HG03066 (cell line): ENCODE results near the gene FAM117B.
"Not testable (repeated sequence)": the region's sequence is repeated elsewhere in the genome, so short reads cannot be mapped to it uniquely, and the experiment has no call there.

Experiments used
- ATAC-seq: cut with Tn5 transposase; IDR thresholded peaks from one replicate; pipeline ENCODE4 v1.9.1; 2021; ENCODE audit warnings: low read depth; ENCODE audit not compliant: unreplicated experiment

FAM117B gene

GRCh38 chr2:202700075-202700901, 65.5 kb downstream of the FAM117B start:
- ATAC-seq, result no peak

DNA sequence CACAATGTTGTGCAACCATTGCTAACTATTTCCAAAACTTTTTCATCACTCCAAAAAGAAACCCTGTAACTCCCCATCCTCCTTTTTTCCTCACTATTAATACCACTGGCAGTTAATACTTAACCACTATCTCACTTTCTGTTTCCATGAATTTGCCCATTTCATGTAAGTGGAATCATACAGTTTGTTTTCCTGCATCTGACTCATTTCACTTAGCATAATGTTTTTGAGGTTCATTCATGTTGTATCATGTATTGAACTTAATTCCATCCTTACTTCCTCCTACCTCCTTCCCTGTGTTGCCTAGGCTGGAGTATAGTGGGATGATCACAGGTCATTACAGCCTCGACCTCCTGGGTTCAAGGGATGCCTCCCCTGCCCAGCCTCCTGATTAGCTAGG, 68.3 kb downstream of the FAM117B start:
- ATAC-seq, result no peak

- ATAC-seq, result no peak
Observed at GRCh38 chr2:202704248-202704647, 69.5 kb downstream of the FAM117B start.

DNA sequence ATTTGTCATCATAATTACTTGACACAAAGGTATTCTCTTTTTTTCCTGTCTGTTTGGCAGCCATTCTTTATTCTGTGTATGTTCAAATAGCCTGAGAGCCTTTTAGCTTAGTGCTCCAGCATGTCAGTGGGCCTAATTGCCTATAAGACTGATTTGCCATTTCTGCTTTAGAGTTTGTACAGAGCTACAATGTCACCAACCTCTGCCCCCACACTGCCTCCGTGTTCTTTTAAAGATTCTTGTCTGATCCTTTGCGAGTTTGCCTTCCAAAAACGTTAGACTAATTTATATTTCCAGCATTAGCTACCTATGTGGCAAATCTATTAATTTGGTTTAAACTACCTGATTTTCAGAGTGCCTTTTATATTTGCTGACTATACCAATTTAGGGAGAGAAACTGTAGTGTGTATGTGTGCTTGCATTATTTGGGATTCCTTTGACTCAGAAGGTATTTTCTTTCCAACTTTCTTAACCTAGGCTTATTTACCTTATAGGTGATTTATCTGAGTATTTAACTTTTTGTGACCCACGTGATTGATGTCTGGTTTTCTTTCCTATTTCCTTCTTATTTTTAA, 70.8 kb downstream of the FAM117B start:
- no peak for ATAC-seq

DNA sequence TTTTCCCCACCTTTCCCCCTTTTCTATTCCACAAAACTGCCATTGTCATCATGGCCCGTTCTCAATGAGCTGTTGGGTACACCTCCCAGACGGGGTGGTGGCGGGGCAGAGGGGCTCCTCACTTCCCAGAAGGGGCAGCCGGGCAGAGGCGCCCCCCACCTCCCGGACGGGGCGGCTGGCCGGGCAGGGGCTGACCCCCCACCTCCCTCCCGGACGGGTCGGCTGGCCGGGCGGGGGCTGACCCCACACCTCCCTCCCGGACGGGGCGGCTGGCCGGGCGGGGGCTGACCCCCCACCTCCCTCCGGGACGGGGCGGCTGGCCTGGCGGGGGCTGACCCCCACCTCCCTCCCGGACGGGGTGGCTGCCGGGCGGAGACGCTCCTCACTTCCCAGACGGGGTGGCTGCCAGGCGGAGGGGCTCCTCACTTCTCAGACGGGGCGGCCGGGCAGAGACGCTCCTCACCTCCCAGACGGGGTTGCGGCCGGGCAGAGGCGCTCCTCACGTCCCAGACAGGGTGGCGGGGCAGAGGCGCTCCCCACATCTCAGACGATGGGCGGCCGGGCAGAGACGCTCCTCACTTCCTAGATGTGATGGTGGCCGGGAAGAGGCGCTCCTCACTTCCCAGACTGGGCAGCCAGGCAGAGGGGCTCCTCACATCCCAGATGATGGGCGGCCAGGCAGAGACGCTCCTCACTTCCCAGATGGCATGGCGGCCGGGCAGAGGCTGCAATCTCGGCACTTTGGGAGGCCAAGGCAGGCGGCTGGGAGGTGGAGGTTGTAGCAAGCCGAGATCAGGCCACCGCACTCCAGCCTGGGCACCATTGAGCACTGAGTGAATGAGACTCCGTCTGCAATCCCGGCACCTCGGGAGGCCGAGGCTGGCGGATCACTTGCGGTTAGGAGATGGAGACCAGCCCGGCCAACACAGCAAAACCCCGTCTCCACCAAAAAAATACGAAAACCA, 80.5 kb downstream of the FAM117B start:
- not testable (repeated sequence) for ATAC-seq

DNA sequence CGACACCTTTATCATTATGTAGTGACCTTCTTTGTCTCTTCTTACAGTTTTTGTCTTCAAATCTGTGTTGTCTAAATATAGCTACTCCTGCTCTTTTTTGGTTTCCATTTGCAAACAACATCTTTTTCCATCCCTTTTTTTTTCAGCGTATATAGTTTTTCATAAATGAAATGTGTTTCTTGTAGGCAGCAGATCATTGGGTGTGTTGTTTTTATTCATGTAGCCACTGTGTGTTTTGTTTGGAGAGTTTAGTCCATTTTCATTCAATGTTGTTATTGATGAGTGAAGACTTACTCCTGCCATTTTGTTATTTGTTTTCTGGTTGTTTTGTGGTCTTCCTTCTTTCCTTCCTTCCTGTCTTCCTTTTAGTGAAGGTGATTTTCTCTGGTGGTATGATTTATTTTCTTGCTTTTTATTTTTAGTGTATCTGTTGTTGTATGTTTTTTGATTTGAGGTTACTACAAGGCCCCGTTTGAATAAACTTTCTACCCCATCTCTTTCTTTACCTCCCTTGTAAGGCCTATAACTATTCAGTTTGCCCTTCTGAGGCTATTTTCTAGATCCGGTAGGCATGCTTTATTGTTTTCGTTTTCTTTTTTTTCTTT, 81.4 kb downstream of the FAM117B start:
- ATAC-seq, result no peak

DNA sequence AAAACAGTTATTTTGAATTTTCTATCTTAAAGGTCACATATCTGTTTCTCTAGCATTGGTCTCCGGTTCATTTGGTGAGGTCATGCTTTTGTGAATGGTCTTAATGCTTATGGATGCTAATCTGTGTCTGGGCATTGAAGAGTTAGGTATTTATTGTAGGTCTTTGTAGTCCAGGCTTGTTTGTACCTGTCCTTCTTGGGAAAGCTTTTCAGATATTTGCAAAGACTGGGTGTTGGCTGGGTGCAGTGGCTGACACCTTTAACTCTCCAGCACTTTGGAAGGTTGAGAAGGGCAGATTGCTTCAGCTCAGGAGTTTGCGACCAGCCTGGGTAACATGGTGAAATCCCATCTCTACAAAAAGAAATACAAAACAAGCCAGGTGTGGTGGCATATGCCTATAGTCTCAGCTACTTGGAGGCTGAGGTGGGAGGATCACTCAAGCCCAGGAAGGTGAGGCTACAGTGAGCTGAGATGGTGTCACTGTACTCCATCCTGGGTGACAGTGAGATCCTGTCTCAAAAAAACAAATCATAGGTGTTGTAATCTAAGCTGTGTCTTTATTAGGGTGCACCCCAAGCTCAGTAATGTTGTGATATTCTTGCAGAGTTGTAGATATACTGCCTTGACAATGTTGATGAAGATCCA, 82.3 kb downstream of the FAM117B start:
- ATAC-seq, result no peak

DNA sequence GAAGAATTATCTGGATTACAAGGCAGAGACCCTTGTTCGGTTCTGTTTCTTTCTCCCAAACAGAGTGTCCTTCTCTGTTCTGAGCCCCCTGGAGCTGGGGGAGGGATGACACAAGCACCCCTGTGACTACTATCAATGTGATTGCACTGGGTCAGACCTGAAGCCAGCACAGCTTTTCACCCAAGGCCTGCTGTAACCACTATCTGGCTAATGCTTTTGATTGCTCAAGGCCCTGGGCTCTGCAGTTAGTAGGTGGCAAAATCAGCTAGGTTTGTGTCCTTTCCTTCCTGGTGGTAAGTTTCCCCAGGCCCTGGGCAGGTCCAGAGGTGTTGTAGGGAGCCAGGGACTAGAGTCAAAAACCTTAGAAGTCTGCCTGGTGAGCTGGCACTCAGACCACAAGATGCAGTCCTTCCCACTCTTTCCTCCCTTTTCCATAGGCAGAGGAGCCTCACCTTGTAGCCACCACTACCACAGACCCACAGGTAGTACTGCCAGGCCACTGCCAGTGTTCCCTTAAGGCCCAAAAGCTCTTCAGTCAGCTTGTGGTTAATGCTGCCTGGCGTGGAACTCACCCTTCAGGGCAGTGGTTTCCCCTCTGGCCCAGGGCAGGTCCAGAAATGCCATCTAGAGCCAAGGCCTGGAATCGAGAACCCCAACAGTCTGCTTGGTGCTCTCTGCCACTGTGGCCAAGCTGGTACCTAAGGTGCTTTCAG, 83.0 kb downstream of the FAM117B start:
- no peak for ATAC-seq

DNA sequence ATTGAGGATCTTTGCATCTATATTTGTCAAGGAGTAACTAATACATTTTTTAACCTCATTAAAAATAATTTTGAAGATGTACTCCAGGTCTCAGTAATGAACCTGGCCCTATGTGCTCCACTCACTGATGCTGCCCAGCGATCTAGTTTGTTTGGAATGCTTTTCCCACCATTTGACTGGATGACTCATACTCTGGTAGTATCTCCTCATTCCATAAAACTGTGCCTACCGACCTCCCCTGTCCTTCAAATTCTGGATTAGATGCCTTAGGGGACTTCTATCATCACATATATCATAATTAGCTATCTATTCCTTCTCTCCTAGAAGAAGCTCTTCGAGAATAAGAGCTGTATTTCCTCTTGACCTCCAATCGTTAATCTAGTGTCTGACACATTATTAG, 83.8 kb downstream of the FAM117B start:
- ATAC-seq, result no peak

- ATAC-seq, result no peak
Observed at GRCh38 chr2:202720226-202720625, 85.5 kb downstream of the FAM117B start.

GRCh38 chr2:202721621-202722020, 86.9 kb downstream of the FAM117B start:
- no peak for ATAC-seq

DNA sequence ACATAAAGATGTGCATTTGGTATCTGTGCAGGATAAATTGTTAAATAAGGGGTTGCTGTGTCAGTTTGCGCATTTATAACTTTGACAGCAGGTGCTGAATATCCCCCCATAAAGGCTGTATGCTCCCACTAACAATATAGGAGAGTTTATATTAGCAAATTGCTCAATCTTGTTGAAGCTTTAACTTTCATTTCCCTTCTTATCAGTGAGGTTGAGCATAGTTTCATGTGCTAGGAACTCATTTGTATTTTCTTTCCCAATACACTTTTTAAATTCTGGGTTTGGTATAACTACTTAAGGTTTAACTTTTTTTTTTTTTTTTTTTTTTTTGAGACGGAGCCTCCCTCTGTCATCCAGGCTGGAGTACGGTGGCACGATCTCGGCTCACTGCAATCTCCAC, 89.0 kb downstream of the FAM117B start:
- no peak for ATAC-seq

DNA sequence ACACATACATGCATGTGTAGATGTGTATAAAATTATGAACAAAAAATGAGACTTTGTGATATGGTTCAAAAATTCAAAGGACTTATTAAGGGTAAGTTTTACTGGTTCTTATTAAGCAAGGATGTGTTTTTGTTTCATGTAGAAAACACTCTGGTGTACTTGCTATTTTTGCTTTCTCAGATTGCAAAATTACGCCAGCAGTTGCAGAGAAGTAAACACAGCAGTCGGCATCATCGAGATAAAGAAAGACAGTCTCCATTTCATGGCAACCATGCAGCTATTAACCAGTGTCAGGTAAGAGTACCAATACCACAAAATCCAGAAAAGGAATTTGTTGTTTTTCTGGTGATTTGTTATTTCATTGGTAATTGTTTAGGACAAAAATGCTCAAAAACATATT, 91.3 kb downstream of the FAM117B start:
- no peak for ATAC-seq

GRCh38 chr2:202736826-202737225, 102.1 kb downstream of the FAM117B start:
- no peak for ATAC-seq

GRCh38 chr2:202743613-202744012, 108.8 kb downstream of the FAM117B start:
- no peak for ATAC-seq

DNA sequence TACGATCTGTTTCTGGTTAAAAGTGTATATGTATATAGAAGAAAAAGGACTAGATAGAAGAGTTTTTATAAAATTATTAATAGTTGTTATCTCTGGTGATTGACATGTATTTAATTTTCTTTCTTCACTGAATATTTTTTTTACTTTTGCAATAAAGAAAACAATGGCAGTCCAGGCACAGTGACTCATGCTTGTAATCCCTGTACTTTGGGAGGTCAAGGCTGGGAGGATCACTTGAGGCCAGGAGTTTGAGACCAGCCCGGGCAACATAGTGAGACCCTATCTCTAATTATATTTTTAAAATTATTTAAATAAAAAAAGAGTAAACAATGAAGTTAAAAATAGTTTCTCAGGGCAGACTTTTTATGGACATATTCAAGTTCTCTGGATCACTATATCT, 114.7 kb downstream of the FAM117B start:
- no peak for ATAC-seq

DNA sequence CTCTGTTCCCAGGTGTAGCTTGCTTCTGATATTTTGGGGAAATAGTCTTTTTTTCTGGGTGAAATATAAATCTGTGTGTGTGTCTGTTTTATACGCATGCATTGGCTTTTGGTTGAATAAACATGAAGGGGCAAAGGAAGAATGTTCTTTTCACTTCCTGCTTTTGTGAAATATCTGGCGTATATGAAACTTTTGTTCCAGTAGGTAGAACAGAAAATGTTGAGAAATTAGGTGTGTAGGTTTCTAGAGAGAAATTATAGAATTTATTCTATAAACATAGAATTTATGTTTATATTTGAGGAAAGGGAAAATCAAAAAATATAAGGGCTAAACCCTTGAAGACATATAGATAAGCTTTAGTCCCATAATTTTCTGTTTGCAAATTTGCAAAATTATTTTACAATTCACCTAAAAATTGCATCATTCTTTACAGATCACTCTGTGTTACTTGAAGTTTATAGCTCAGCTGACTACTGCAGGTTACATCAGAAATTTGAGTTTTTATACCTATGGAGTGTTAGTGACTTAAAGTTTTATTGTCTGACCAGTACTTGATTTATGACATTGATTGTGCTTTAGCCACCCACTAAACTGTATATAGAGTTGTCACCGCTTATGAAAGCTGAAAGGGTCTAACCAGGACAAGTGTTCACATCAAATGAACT, 116.1 kb downstream of the FAM117B start:
- no peak for ATAC-seq

DNA sequence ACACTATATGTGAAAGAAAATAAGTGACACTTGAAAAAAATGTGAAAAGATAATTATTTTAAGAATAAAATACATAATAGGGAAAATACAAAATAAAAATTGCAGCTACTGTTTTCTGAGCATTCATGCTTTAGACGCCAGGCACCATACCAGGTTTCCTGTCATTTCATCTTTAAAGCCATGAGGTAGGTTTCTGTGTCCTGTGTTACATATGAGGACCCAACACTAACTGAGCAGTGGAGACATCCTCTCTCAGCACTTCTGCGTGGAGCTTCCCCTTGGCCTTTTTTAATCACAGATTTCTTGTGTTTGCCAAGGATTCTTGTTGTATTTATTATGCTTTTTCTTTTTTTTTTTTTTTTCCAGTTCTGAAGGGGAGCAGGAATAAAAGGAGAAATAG, 117.3 kb downstream of the FAM117B start:
- ATAC-seq, result no peak

DNA sequence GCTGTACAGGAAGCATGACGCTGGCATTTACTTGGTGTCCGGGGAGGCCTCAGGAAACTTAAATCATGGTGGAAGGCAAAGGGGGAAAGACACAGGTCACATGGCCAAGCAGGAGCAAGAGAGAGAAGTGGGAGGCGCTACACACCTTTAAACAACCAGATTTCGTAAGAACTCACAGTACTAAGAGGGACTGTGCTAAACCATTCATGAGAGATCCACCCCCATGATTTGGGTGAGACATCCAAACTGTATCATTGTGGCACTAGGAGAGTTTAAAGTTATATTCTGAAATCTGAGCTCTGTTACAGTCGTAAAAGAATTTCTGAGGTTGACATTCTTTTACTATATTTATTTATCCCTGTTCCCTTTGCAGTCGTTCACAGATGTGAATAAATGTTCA, 120.2 kb downstream of the FAM117B start:
- no peak for ATAC-seq
